ENCODE results near the gene FAM131A.

Gene FAM131A

GRCh38 chr3:184343200-184343876 lies 5.9 kb downstream of the FAM131A start:
- DNase-seq, result no peak

GRCh38 chr3:184344579-184345316 lies 7.3 kb downstream of the FAM131A start:
- no peak for DNase-seq

DNA sequence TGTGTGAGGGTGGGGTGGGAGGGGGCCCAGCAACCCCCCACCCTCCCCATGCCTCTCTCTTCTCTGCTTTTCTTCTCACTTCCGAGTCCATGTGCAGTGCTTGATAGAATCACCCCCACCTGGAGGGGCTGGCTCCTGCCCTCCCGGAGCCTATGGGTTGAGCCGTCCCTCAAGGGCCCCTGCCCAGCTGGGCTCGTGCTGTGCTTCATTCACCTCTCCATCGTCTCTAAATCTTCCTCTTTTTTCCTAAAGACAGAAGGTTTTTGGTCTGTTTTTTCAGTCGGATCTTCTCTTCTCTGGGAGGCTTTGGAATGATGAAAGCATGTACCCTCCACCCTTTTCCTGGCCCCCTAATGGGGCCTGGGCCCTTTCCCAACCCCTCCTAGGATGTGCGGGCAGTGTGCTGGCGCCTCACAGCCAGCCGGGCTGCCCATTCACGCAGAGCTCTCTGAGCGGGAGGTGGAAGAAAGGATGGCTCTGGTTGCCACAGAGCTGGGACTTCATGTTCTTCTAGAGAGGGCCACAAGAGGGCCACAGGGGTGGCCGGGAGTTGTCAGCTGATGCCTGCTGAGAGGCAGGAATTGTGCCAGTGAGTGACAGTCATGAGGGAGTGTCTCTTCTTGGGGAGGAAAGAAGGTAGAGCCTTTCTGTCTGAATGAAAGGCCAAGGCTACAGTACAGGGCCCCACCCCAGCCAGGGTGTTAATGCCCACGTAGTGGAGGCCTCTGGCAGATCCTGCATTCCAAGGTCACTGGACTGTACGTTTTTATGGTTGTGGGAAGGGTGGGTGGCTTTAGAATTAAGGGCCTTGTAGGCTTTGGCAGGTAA lies 8.1 kb downstream of the FAM131A start:
- DNase-seq, result no peak

DNA sequence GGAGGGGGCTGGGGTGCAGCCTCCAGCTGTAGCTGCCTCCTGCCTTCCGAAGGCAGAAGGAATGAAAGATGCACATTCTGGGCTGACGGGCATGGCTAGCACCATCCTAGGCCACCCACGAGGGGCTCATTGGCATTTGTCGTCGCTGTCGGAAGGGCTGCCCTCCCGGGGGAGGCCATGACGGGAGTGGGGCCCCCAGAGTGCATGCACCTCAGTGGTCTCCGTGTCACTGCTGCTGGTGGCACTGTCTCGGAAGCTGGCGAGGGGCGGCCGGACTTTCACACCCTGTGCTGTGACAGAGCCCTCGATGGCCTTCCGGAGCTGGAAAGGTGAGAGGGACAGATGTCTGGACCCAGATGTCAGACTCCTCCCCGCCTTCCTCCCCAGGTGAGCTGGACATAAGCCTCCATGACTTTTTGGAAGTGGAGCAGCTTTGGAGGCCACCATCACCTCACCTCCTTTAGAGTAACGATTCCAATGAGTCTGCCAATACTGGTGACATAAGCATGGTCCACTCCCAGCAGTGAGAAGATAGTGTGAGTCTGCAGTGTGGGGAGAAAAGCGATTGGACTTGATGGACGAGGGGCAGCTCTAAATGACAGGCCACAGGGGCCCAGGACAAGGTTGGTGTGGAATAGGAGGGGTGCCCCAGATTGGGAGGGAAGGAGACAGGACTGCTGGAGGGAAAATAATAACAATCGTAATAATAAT lies 9.2 kb downstream of the FAM131A start:
- DNase-seq, result no peak

DNA sequence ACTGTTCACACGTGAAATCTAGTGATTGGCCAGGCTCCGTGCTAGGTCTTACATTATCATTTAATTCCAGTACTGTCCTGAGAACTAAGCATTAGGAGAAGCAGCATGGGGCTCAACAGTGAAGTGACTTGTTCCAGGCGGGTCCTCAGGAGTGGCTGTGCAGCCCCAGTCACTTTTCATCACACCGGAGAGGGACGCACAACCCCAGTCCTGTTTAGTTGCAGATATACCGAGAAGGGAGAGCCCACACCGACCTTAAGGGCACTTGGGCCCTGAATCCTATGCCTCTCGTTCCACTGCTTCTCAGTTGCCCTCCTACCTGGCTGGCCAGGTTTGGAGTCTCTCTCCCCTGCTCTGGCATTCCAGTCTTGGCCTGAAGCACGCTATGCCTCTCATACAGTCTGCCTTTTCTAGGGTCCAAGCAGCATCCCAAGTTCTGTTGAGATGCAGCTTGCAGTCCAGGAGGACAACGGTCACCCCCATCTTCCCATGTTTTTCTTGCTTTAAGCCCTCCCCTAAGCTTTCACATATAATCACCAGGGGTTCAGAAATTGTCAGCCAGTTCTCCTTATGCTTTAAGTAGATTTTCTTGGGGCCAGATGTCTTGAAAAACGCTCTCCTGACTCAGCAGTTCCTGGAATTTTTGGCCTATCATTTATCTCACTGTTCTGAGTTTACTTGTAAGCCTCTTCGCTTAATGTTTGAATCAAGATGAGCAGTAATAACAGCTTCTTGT lies 10.1 kb downstream of the FAM131A start:
- DNase-seq, result no peak

DNA sequence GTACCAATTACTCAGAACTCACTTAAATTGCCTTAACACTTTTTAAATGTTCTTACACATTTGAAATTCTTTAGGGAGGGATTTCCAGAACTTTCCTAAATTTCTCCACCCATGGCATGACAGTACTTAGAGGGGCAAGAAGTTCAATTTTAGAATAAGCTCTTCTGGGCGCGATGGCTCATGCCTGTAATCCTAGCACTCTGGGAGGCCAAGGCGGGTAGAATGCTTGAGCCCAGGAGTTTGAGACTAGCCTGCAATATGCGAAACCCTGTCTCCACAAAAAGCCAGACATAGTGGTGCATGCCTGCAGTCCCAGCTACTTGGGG lies 10.6 kb downstream of the FAM131A start:
- no peak for DNase-seq

DNA sequence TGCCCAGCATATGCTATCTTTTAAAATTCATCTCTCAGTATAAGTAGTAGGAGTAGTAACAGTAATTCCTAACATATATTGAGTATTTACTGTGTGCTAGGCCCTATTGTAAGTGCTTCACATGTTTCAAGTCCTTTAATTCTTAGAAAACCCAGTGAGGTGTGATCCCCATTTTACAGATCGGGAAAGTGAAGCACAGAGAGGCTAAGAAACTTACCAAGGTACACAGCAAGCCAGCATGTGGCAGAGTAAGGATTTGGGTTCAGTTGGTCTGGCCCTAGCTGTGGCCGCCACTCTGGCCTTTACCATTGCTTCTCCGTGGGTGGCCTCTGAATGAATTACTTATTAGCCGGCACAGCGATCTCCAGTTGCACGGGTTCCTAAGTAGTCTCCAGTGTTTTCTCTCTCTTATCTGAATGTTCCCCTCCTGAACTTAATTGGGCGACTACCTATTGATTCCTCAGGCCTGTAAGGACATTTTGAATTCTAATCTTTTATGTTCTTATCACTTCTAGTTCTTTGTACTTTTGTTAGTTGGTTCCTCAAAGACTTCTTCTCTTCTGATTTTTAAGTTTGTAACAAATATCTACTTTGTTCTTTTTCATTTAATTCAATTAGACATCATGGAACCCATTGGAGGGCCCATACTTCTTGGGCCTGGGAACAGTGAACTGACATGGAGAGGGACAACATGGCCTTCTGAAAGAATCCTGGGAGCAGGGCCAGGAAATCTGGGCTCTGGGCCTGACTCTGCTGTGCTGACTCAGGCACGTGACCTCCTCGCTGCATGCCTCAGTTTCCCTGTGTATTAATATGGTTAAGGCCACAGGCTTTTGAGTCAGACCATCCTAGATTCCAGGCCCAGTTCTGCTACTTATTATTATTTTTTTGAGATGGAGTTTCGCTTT lies 12.4 kb downstream of the FAM131A start:
- no peak for DNase-seq

DNA sequence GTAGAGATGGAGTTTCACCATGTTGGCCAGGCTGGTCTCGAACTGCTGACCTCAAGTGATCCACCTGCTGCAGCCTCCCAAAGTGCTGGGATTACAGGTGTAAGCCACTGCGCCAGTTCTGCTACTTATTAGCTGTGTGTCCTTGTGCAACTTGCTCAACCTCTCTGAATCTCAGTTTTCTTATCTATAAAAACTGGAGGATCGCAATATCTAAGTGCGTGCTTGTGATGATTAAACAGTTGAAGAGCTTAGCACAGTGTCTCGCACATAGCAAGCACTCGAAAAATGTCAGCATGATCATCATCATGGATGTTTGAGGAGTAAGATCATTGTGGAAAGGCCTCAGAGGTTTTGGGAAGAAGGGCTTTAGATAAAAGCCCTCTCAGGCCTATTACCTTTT lies 13.2 kb downstream of the FAM131A start:
- DNase-seq, result no peak

DNA sequence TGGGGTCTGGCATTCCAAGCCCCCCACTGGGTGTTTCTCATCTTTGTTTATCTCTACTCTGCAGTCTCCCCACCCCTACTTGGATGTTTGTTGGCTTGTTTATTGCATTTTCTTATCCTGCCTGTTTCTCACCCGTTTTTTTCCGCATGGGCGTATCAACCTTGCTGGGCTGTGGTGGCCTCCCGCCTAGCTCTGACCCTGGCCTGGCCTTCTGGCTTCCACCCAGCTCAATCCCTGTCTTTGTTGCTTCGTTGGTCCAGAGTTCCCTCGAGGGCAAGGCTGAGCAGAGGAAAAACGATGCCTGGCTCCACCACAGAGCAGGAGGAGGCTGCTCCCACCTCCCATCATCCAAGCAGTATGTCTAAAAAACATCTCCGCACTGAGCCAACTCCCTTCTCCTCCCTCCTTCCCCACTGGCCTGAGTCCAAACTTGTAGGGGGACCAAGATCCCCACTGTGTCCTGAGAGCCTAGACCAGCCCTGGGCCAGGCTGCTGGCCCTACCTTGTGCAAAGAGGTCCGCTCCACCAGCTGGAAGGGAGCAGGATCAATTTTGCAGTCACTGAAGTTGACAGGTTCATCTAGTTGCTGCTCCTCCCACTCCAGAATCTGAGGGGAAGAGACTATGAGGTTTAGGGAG lies 14.2 kb downstream of the FAM131A start:
- DNase-seq, result no peak

GRCh38 chr3:184352149-184352785 lies 14.9 kb downstream of the FAM131A start:
- DNase-seq, result no peak

- DNase-seq, result no peak
Observed at GRCh38 chr3:184352897-184353545, 15.6 kb downstream of the FAM131A start.

GRCh38 chr3:184353546-184353941 lies 16.1 kb downstream of the FAM131A start:
- no peak for DNase-seq

DNA sequence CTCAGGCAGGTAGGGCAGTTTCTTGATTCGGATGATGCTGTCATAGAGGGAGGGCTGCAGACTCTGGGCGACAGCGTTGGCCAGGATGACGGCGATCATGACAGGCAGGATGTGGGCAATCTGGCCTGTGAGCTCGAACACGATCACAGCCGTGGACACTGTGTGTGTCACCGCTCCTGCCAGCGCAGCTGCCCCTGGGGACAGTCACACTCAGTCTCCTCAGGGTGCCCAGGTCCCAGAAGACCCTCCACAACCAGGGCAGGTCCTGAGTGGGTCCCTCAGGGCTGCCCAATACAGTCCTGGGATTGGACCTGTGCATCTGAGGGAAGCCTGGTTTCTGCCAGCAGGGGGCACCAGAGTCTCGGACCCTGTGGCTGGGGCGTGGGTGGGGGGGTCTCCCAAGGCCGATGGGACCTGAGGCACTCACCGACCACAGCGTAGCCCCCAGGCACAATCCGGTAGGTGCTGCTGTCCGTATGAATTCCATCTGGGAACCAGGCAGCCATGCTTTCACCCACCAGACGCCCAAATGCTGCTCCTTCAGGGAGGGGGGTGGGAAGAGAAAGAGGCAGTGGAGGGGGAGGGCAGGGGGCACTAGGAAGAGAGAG lies 16.8 kb downstream of the FAM131A start:
- DNase-seq, result peak; percentile 48

DNA sequence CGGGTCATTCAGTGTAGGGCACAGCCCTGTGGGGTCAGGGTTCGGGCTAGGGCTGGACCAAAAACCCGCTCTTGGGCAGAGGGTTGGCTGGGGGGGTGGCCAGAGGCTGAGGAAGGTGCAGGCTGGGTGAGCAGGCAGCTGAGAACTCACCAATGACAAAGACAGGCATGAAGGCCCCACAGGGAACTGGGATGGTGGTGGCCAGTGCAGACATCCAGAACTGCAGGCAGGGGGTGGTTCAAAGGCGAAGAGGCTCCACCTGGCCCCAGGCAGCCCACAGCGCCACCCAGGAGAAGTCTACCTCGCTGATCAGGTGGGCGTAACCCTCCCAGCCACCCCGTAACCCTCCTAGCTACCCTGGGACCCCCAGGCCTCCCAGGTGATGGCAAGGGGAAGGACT lies 17.4 kb downstream of the FAM131A start:
- DNase-seq, result no peak

- no peak for DNase-seq
Observed at GRCh38 chr3:184355261-184356040, 18.1 kb downstream of the FAM131A start.

- DNase-seq, result no peak
Observed at GRCh38 chr3:184357248-184358123, 20.1 kb downstream of the FAM131A start.

DNA sequence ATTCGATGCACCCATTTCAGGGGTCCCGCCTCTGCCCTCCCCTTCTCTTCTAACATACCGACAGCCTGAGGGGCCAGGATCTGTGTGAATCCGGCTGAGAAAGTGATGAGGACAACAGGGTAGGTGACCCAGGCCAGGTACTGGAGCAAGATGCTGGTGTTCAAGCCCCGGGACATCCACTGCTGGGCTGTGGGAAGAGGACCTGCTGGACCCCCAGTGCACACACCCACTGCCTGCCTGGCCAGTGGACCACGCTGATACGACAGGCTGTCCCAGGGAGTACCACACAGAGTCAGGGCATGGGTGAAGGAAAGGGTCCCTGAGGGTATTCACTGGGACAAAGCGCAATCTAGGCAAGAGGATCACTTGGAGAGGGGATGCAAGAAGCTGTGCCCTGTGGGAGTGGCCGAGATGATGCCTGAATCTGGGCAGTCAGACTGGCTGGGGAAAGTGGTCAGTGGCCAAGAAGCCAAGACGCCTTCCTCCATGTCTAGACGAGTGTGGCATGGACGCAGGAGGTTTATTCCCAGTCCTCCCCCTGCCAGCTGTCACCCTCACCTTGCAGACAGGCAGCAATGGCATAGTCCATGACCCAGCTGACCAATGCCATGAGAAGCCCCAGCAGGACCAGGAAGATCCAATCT lies 20.8 kb downstream of the FAM131A start:
- no peak for DNase-seq
